Effector memory CD4-positive, alpha-beta T cell (primary cell): Measurements from ENCODE around the gene CYS1.

ENCODE experiments used
- DNase-seq, 3 donors: peaks; one replicate each; pipeline ENCODE4 v3.0.0-alpha.2; 2020
- H3K27ac ChIP-seq: 2 replicates; pipeline ENCODE4 v1.7.0; 2013; ENCODE audit warnings: mild to moderate bottlenecking, low read length, moderate library complexity; ENCODE audit not compliant: insufficient read depth, poor library complexity, severe bottlenecking
- H3K27me3 ChIP-seq: replicated peaks from 2 replicates; pipeline ENCODE4 v1.7.0; 2013; ENCODE audit warnings: mild to moderate bottlenecking, low read length; ENCODE audit not compliant: insufficient read depth, control insufficient read depth, poor library complexity, severe bottlenecking
- H3K36me3 ChIP-seq: 2 replicates; pipeline ENCODE4 v1.7.0; 2013; ENCODE audit warnings: mild to moderate bottlenecking, low read length, moderate library complexity; ENCODE audit not compliant: control insufficient read depth, insufficient read depth
- H3K4me1 ChIP-seq: 2 replicates; pipeline ENCODE4 v1.7.0; 2013; ENCODE audit warnings: low read length, mild to moderate bottlenecking; ENCODE audit not compliant: control insufficient read depth, insufficient read depth, poor library complexity, severe bottlenecking
- H3K4me3 ChIP-seq: 2 replicates; pipeline ENCODE4 v1.7.0; 2013; ENCODE audit warnings: low read length, low read depth, mild to moderate bottlenecking; ENCODE audit not compliant: insufficient read depth, poor library complexity, severe bottlenecking
- H3K9me3 ChIP-seq: 2 replicates; pipeline ENCODE4 v1.7.0; 2013; ENCODE audit warnings: mild to moderate bottlenecking, low read length, moderate library complexity; ENCODE audit not compliant: control insufficient read depth

Gene CYS1

GRCh38 chr2:10042301-10043161, 37.7 kb downstream of the CYS1 start:
- peaks cover 3% of the 10 kb centered on the region for H3K4me1 ChIP-seq
- H3K9me3 ChIP-seq: no peaks in the 10 kb centered on the region
- H3K27me3 ChIP-seq: no peaks in the 10 kb centered on the region
- H3K36me3 ChIP-seq: peaks cover 11% of the 10 kb centered on the region
- peak overlapping the region; percentile 52 for H3K27ac ChIP-seq
- DNase-seq: peak in 2 of 3 donors; percentile 8 to 43
- H3K4me3 ChIP-seq: peak overlapping the region; percentile 31

GRCh38 chr2:10041711-10042110, 38.5 kb downstream of the CYS1 start:
- no peak for DNase-seq
- Histone ChIP-seq H3K4me1 (peaks cover 3% of the 10 kb centered on the region), H3K27ac (no peak overlapping the region), H3K36me3 (peaks cover 4% of the 10 kb centered on the region), H3K9me3 (no peaks in the 10 kb centered on the region), H3K4me3 (no peak overlapping the region), H3K27me3 (no peaks in the 10 kb centered on the region)

GRCh38 chr2:10039658-10040410, 40.4 kb downstream of the CYS1 start:
- no peak for DNase-seq
- peaks cover 10% of the 10 kb centered on the region for H3K4me1 ChIP-seq

GRCh38 chr2:10038716-10039115, 41.5 kb downstream of the CYS1 start:
- H3K9me3 ChIP-seq: no peaks in the 10 kb centered on the region
- DNase-seq: no peak
- no peak overlapping the region for H3K4me3 ChIP-seq
- no peaks in the 10 kb centered on the region for H3K36me3 ChIP-seq
- peaks cover 7% of the 10 kb centered on the region for H3K4me1 ChIP-seq
- H3K27me3 ChIP-seq: no peaks in the 10 kb centered on the region
- no peak overlapping the region for H3K27ac ChIP-seq

More at GRCh38 chr2:10039658-10040410, 40.4 kb downstream of the CYS1 start:
- no peaks in the 10 kb centered on the region for H3K36me3 ChIP-seq
- no peaks in the 10 kb centered on the region for H3K27me3 ChIP-seq
- no peaks in the 10 kb centered on the region for H3K9me3 ChIP-seq
- H3K4me3 ChIP-seq: no peak overlapping the region
- H3K27ac ChIP-seq: no peak overlapping the region

GRCh38 chr2:10038123-10038522, 42.1 kb downstream of the CYS1 start:
- Histone ChIP-seq H3K9me3 (no peaks in the 10 kb centered on the region), H3K4me3 (no peak overlapping the region), H3K27me3 (no peaks in the 10 kb centered on the region), H3K27ac (no peak overlapping the region), H3K36me3 (no peaks in the 10 kb centered on the region), H3K4me1 (peaks cover 7% of the 10 kb centered on the region)
- DNase-seq: no peak

- H3K4me3 ChIP-seq: no peak overlapping the region
- no peak overlapping the region for H3K27ac ChIP-seq
- peaks cover 7% of the 10 kb centered on the region for H3K4me1 ChIP-seq
- H3K27me3 ChIP-seq: no peaks in the 10 kb centered on the region
- H3K9me3 ChIP-seq: no peaks in the 10 kb centered on the region
- H3K36me3 ChIP-seq: no peaks in the 10 kb centered on the region
- DNase-seq: peak; percentile 33 to 46 (median 37)
These were observed 43.9 kb downstream of the CYS1 start for GRCh38 chr2:10036095-10036884.

- H3K9me3 ChIP-seq: no peaks in the 10 kb centered on the region
- no peak overlapping the region for H3K27ac ChIP-seq
- H3K4me3 ChIP-seq: no peak overlapping the region
- no peak for DNase-seq
- H3K36me3 ChIP-seq: no peaks in the 10 kb centered on the region
- H3K27me3 ChIP-seq: no peaks in the 10 kb centered on the region
- H3K4me1 ChIP-seq: peaks cover 7% of the 10 kb centered on the region
These were observed 44.6 kb downstream of the CYS1 start for GRCh38 chr2:10035633-10036032.

GRCh38 chr2:10035053-10035422, 45.2 kb downstream of the CYS1 start:
- no peaks in the 10 kb centered on the region for H3K36me3 ChIP-seq
- DNase-seq: no peak
- no peaks in the 10 kb centered on the region for H3K9me3 ChIP-seq
- no peak overlapping the region for H3K4me3 ChIP-seq
- no peaks in the 10 kb centered on the region for H3K27me3 ChIP-seq
- peaks cover 10% of the 10 kb centered on the region for H3K4me1 ChIP-seq
- no peak overlapping the region for H3K27ac ChIP-seq

GRCh38 chr2:10034333-10035052, 45.7 kb downstream of the CYS1 start:
- H3K4me3 ChIP-seq: no peak overlapping the region
- no peak overlapping the region for H3K27ac ChIP-seq
- peaks cover 15% of the 10 kb centered on the region for H3K4me1 ChIP-seq
- no peaks in the 10 kb centered on the region for H3K36me3 ChIP-seq
- DNase-seq: no peak
- no peaks in the 10 kb centered on the region for H3K9me3 ChIP-seq
- no peaks in the 10 kb centered on the region for H3K27me3 ChIP-seq
